ENCODE measurements around the gene TOR4A. TPM values are rescaled to one million over a fixed set of nuclear protein-coding genes. Genes with fewer than 3 reads are reported as not detected.

The TOR4A gene
- total RNA-seq, 2 experiments from 2014 or later = 11.7 to 22.3 TPM

DNA sequence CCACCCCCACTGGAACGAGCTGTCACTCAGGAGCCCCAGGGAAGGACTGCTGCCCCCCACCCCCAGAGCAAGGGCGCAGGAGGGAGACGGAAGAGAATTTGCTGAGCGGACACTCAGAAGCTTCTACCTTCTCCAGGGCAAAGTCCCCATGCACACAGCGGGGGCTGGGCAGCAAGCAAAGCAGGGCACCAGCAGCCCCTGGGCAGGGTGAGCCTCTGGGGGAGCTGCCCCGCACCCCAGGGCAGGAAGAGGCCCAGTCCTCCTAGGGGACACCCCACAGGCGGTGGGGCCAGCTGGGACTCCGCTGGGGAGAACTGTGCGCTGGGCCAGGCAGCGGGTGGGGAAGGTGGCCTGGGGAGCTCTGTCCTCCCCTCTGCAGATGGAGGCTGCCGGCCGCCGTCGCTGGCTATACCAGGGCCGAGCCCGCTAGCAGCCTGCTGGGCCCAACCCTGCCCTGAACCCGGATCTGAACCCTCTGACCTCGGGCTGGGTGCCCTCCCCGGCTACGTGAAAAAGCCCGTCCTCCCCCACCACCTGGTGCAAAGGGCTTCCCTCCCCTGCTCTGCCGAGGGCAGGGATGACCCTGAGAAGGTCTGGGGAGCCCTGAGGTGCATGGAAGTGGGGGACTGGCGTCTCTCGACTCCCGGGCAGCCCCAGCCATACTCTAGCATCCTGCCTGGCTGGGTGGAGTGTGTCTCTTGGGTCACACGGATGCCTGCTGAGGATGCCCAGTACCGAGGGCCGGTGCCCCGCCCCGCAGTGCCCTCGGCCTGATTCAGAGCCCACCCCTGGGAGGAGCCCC is 47.4 kb upstream of the TOR4A start:
- POLR2A ChIA-PET = no interaction called here
- Histone ChIP-seq H3K27ac (ENCODE audit: low read depth, low read length, poor library complexity, severe bottlenecking) (no peak overlapping the region), H3K9me3 (ENCODE audit: low read length) (no peaks in the 10 kb centered on the region), H3K4me2 (ENCODE audit: low read length) (no peak overlapping the region), H3K4me1 (ENCODE audit: insufficient read depth, low read length, poor library complexity, severe bottlenecking) (peaks cover 12% of the 10 kb centered on the region), H3K4me3 (ENCODE audit: low read depth, low read length, poor library complexity, severe bottlenecking) (no peak overlapping the region), H3K79me2 (ENCODE audit: insufficient read depth, low read depth, low read length) (no peaks in the 10 kb centered on the region), H4K20me1 (ENCODE audit: insufficient read depth, low read length) (no peaks in the 10 kb centered on the region), H3K36me3 (ENCODE audit: insufficient read depth, low read length) (no peaks in the 10 kb centered on the region), H2AFZ (ENCODE audit: low read length) (no peak overlapping the region), H3K9me2 (ENCODE audit: insufficient read depth, low read length) (no peaks in the 10 kb centered on the region)
- intact Hi-C loops (cut with micrococcal nuclease; ENCODE audit: unreplicated experiment) = no loop called here
- DNase-seq (ENCODE audit: low spot score) = no peak
- BruUV-seq (replicated peaks) = no TSS peak
- TF ChIP-seq, protein P1, sequence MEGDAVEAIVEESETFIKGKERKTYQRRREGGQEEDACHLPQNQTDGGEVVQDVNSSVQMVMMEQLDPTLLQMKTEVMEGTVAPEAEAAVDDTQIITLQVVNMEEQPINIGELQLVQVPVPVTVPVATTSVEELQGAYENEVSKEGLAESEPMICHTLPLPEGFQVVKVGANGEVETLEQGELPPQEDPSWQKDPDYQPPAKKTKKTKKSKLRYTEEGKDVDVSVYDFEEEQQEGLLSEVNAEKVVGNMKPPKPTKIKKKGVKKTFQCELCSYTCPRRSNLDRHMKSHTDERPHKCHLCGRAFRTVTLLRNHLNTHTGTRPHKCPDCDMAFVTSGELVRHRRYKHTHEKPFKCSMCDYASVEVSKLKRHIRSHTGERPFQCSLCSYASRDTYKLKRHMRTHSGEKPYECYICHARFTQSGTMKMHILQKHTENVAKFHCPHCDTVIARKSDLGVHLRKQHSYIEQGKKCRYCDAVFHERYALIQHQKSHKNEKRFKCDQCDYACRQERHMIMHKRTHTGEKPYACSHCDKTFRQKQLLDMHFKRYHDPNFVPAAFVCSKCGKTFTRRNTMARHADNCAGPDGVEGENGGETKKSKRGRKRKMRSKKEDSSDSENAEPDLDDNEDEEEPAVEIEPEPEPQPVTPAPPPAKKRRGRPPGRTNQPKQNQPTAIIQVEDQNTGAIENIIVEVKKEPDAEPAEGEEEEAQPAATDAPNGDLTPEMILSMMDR (conservative IDR thresholded peaks at IDR 0.05; ENCODE audit: low read length) = no peak
- TF ChIP-seq EZH2phosphoT487 (IDR thresholded peaks at IDR 0.05; ENCODE audit: borderline replicate concordance, low read depth, low read length) = no peak
- CTCF ChIA-PET (ENCODE audit: unreplicated experiment) = no interaction called here

DNA sequence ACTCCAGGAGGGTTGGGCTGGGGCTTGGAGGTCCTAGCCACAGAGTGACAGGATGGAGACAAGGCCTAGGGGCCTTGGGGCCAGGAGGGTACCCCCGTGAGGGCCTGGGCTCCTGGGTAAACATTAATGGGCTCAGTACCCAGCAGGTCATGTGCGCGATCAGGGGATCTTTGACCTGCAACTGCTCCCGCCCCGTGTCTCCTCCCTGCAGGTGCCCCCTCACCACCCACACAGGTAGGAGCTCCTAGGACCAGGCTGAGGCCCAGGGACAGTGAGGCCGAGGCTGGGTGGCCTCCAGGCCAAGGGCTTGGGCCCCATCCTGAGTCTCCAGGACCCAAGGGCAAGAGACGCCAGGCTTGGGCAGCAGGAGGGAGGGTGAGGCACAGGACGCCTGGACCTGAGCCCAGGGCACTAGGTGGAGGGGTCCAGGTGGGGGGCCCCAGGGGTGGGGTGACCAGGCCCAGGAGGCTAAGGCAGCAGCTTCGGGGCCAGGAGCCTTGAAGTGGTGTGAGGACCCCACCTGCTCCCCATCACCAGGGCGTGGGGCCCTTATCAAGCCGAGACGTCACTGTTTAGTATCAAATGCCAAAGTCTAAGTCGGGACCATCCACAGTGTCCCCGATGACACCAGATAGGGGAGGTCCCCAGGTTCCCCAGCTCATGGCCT is 46.7 kb upstream of the TOR4A start, which contains the start of gene SLC34A3:
TSS of gene SLC34A3 (plus strand) at position 197 of the 667 bp plus-strand sequence. CDS start 802 bp downstream, outside the sequence.
- CTCF ChIA-PET (ENCODE audit: unreplicated experiment) = interaction anchor here (0.5 kb wide), 1 partner anchor 163 kb away, joined by 4 read pairs; no protein-coding TSS in a partner anchor

More for the DNA sequence above, 46.7 kb upstream of the TOR4A start, which contains the start of gene SLC34A3:
- H3K36me3 ChIP-seq (ENCODE audit: insufficient read depth, low read length) = no peaks in the 10 kb centered on the region
- no peak within 1 kb of the TSS for H2AFZ ChIP-seq (ENCODE audit: low read length)
- intact Hi-C loops (cut with micrococcal nuclease; ENCODE audit: unreplicated experiment) = no loop called here
- no peaks in the 10 kb centered on the region for H3K9me2 ChIP-seq (ENCODE audit: insufficient read depth, low read length)
- no peak within 1 kb of the TSS for H3K27ac ChIP-seq (ENCODE audit: low read depth, low read length, poor library complexity, severe bottlenecking)
- POLR2A ChIA-PET = no interaction called here
- no TSS peak for BruUV-seq (replicated peaks)
- H3K9me3 ChIP-seq (ENCODE audit: low read length) = no peaks in the 10 kb centered on the region
- H3K4me1 ChIP-seq (ENCODE audit: insufficient read depth, low read length, poor library complexity, severe bottlenecking) = peaks cover 18% of the 10 kb centered on the region
- no peaks in the 10 kb centered on the region for H3K79me2 ChIP-seq (ENCODE audit: insufficient read depth, low read depth, low read length)
- no peak within 1 kb of the TSS for H3K4me3 ChIP-seq (ENCODE audit: low read depth, low read length, poor library complexity, severe bottlenecking)
- TF ChIP-seq EZH2phosphoT487 (IDR thresholded peaks at IDR 0.05; ENCODE audit: borderline replicate concordance, low read depth, low read length) = no peak
- TF ChIP-seq, protein P1 (conservative IDR thresholded peaks at IDR 0.05; ENCODE audit: low read length) = no peak
- no peaks in the 10 kb centered on the region for H4K20me1 ChIP-seq (ENCODE audit: insufficient read depth, low read length)
- H3K4me2 ChIP-seq (ENCODE audit: low read length) = no peak within 1 kb of the TSS
- DNase-seq (ENCODE audit: low spot score) = no peak
